ENCODE data around the gene NPTXR.

NPTXR gene

GRCh38 chr22:38879108-38879729, 35.4 kb upstream of the NPTXR start:
- TF ChIP-seq, protein P1, sequence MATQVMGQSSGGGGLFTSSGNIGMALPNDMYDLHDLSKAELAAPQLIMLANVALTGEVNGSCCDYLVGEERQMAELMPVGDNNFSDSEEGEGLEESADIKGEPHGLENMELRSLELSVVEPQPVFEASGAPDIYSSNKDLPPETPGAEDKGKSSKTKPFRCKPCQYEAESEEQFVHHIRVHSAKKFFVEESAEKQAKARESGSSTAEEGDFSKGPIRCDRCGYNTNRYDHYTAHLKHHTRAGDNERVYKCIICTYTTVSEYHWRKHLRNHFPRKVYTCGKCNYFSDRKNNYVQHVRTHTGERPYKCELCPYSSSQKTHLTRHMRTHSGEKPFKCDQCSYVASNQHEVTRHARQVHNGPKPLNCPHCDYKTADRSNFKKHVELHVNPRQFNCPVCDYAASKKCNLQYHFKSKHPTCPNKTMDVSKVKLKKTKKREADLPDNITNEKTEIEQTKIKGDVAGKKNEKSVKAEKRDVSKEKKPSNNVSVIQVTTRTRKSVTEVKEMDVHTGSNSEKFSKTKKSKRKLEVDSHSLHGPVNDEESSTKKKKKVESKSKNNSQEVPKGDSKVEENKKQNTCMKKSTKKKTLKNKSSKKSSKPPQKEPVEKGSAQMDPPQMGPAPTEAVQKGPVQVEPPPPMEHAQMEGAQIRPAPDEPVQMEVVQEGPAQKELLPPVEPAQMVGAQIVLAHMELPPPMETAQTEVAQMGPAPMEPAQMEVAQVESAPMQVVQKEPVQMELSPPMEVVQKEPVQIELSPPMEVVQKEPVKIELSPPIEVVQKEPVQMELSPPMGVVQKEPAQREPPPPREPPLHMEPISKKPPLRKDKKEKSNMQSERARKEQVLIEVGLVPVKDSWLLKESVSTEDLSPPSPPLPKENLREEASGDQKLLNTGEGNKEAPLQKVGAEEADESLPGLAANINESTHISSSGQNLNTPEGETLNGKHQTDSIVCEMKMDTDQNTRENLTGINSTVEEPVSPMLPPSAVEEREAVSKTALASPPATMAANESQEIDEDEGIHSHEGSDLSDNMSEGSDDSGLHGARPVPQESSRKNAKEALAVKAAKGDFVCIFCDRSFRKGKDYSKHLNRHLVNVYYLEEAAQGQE (IDR thresholded peaks at IDR 0.05; ENCODE audit: insufficient read depth in 1 of 2, low read depth in 2 of 2, low read length in 2 of 2), result no peak
- no peak for TF ChIP-seq SIN3A (IDR thresholded peaks at IDR 0.05; ENCODE audit: borderline replicate concordance, insufficient read depth, low read length)
- no peak for TF ChIP-seq POLR2AphosphoS5 (IDR thresholded peaks at IDR 0.05; ENCODE audit: low read depth, low read length)
- TF ChIP-seq TAF1 (IDR thresholded peaks at IDR 0.05; ENCODE audit: borderline replicate concordance, insufficient read depth, low read length), result no peak
- TF ChIP-seq FOXP2 (optimal IDR thresholded peaks at IDR 0.05; ENCODE audit: borderline replicate concordance, extremely low read depth, extremely low read length, insufficient read depth), result no peak

- TF ChIP-seq FOXP2 (optimal IDR thresholded peaks at IDR 0.05; ENCODE audit: borderline replicate concordance, extremely low read depth, extremely low read length, insufficient read depth), result no peak
- TF ChIP-seq TAF1 (IDR thresholded peaks at IDR 0.05; ENCODE audit: borderline replicate concordance, insufficient read depth, low read length), result no peak
- TF ChIP-seq SIN3A (IDR thresholded peaks at IDR 0.05; ENCODE audit: borderline replicate concordance, insufficient read depth, low read length), result no peak
- TF ChIP-seq, protein P1 (IDR thresholded peaks at IDR 0.05; ENCODE audit: insufficient read depth in 1 of 2, low read depth in 2 of 2, low read length in 2 of 2), result no peak
- no peak for TF ChIP-seq POLR2AphosphoS5 (IDR thresholded peaks at IDR 0.05; ENCODE audit: low read depth, low read length)
These were observed 34.2 kb upstream of the NPTXR start for GRCh38 chr22:38878001-38878400.

DNA sequence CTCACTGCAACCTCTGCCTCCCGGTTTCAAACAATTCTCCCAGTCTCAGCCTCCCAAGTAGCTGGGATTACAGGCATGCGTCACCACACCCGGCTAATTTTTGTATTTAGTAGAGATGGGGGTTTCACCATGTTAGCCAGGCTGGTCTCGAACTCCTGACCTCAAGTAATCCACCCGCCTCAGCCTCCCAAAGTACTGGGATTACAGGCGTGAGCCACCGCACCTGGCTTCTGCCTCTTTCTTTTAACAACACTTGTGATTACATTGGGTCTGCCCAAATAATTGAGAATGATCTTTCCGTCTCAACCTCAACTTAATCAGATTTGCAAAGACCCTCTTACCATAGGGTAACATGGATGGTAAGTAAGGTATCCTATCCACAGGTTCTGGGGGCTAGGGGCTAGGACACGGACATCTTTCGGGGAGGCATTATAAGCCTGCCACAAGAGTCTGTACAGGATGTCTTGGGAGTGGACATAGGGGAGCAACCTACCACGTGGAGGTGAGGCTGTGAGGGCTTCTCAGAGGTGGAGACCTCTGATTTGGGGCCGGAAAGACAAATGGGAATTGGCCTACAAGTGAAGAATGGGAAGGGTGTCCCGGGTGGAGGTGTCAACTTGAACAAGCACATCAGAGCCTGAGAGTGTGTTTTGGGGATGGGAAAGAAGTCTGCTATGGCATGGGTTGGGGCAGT, 30.8 kb upstream of the NPTXR start:
- TF ChIP-seq FOXP2 (optimal IDR thresholded peaks at IDR 0.05; ENCODE audit: borderline replicate concordance, extremely low read depth, extremely low read length, insufficient read depth) (no peak), TAF1 (IDR thresholded peaks at IDR 0.05; ENCODE audit: borderline replicate concordance, insufficient read depth, low read length) (no peak), SIN3A (IDR thresholded peaks at IDR 0.05; ENCODE audit: borderline replicate concordance, insufficient read depth, low read length) (no peak), POLR2AphosphoS5 (IDR thresholded peaks at IDR 0.05; ENCODE audit: low read depth, low read length) (no peak)
- TF ChIP-seq, protein P1 (IDR thresholded peaks at IDR 0.05; ENCODE audit: insufficient read depth in 1 of 2, low read depth in 2 of 2, low read length in 2 of 2), result no peak

GRCh38 chr22:38873469-38874411, 29.9 kb upstream of the NPTXR start:
- TF ChIP-seq FOXP2 (optimal IDR thresholded peaks at IDR 0.05; ENCODE audit: borderline replicate concordance, extremely low read depth, extremely low read length, insufficient read depth) (no peak), SIN3A (IDR thresholded peaks at IDR 0.05; ENCODE audit: borderline replicate concordance, insufficient read depth, low read length) (no peak), TAF1 (IDR thresholded peaks at IDR 0.05; ENCODE audit: borderline replicate concordance, insufficient read depth, low read length) (no peak), POLR2AphosphoS5 (IDR thresholded peaks at IDR 0.05; ENCODE audit: low read depth, low read length) (no peak)
- TF ChIP-seq, protein P1 (IDR thresholded peaks at IDR 0.05; ENCODE audit: insufficient read depth in 1 of 2, low read depth in 2 of 2, low read length in 2 of 2), result no peak

Measured in PFSK-1 (cell line).